ENCODE results near the gene BRSK2. TPM values are rescaled to one million over a fixed set of nuclear protein-coding genes. Genes with fewer than 3 reads are reported as not detected.

Gene BRSK2
- total and polyA plus RNA-seq, 2 of the 4 experiments (the other 2 are of a cell fraction), result 0.18 to 0.62 TPM

DNA sequence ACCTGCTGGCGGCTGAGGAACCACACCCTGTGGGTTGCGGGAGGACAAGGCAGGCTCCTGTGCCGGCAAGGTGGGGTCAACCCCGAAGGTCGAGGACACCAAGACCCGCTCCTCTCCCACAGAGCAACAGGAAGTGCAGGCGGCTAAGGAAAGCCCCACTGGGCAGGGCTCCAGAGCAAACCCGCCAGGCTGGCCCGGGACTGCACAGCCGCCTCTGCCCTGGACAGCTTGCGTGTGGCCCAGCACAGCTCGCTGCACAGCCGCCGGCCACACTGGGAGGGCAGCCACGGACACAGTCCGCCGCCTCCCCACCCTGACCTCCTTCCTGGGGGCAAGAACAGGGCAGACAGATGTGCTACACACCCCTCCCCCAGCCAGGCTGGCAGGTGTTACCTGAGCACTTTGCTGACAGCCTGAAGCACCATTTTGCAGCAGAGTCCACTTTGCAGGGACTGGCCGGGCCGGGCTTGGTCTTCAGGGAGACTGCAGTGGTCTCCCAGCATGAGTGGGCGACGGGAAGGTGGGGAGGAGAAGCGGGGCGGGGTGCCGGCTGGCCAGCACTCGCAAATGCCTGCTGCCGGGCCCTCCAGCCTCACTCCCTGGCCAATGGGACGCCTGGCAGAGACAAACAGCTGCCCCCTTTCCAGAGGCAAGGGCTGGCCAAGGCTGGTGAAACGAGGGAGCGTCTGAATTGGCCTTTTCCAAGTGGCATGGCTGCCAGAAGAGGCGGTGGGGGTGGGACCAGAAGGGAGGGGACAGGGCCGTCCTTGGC lies 96.5 kb downstream of the BRSK2 start, which contains the start of gene MOB2:
TSS of gene MOB2 (minus strand) at position 726 of the 772 bp plus-strand sequence. CDS start at position 503, 223 bp downstream.
- H2AK5ac ChIP-seq (ENCODE audit: low read depth, low read length), result no peak within 1 kb of the TSS
- POLR2A ChIA-PET (ENCODE audit: unreplicated experiment), result no interaction called here
- no peak within 1 kb of the TSS for H3K4me3 ChIP-seq (ENCODE audit: insufficient read depth, low read depth, low read length)
- no peak within 1 kb of the TSS for H2BK5ac ChIP-seq (ENCODE audit: low read depth, low read length, poor library complexity, severe bottlenecking)
- H3K14ac ChIP-seq (replicated peaks; ENCODE audit: low read depth, low read length), result no peak within 1 kb of the TSS
- no peak within 1 kb of the TSS for H2AFZ ChIP-seq (replicated peaks; ENCODE audit: low read length, poor library complexity)
- H3K9me1 ChIP-seq (ENCODE audit: insufficient read depth, low read length), result peaks cover 7% of the 10 kb centered on the region
- TF ChIP-seq CHD1 (IDR thresholded peaks at IDR 0.05; ENCODE audit: low read depth, low read length), result no peak
- TF ChIP-seq, protein P1, sequence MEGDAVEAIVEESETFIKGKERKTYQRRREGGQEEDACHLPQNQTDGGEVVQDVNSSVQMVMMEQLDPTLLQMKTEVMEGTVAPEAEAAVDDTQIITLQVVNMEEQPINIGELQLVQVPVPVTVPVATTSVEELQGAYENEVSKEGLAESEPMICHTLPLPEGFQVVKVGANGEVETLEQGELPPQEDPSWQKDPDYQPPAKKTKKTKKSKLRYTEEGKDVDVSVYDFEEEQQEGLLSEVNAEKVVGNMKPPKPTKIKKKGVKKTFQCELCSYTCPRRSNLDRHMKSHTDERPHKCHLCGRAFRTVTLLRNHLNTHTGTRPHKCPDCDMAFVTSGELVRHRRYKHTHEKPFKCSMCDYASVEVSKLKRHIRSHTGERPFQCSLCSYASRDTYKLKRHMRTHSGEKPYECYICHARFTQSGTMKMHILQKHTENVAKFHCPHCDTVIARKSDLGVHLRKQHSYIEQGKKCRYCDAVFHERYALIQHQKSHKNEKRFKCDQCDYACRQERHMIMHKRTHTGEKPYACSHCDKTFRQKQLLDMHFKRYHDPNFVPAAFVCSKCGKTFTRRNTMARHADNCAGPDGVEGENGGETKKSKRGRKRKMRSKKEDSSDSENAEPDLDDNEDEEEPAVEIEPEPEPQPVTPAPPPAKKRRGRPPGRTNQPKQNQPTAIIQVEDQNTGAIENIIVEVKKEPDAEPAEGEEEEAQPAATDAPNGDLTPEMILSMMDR (conservative IDR thresholded peaks at IDR 0.05; ENCODE audit: low read depth, low read length), result no peak
- no peak for TF ChIP-seq CEBPB (IDR thresholded peaks at IDR 0.05; ENCODE audit: low read depth, low read length)
- no peak for TF ChIP-seq POLR2A (IDR thresholded peaks at IDR 0.05; ENCODE audit: low read depth, low read length)
- no peak for TF ChIP-seq RAD21 (IDR thresholded peaks at IDR 0.05; ENCODE audit: low read length)
- no peak for TF ChIP-seq NFE2L2 (IDR thresholded peaks at IDR 0.05; ENCODE audit: low read depth, low read length)
- no peak for TF ChIP-seq MAZ (IDR thresholded peaks at IDR 0.05; ENCODE audit: borderline replicate concordance, low read depth, low read length)
- TF ChIP-seq RCOR1 (IDR thresholded peaks at IDR 0.05; ENCODE audit: insufficient replicate concordance, low read length), result no peak
- TF ChIP-seq SMC3 (IDR thresholded peaks at IDR 0.05; ENCODE audit: low read depth, low read length), result no peak
- TF ChIP-seq MXI1 (IDR thresholded peaks at IDR 0.05; ENCODE audit: borderline replicate concordance, low read depth, low read length), result no peak
- no peak for TF ChIP-seq BHLHE40 (IDR thresholded peaks at IDR 0.05; ENCODE audit: low read depth, low read length)
- H4K8ac ChIP-seq (ENCODE audit: low read depth in 2 of 2, low read length in 2 of 2), result no peak within 1 kb of the TSS
- no peak within 1 kb of the TSS for H3K4ac ChIP-seq (ENCODE audit: low read depth, low read length)
- no peak within 1 kb of the TSS for H3K4me2 ChIP-seq (ENCODE audit: low read depth, low read length)
- peak within 1 kb of the TSS; percentile 24 for H2AK9ac ChIP-seq (replicated peaks; ENCODE audit: low read depth, low read length, poor library complexity)
- intact Hi-C loops (cut with micrococcal nuclease), result no loop called here
- no peak within 1 kb of the TSS for H4K91ac ChIP-seq (ENCODE audit: insufficient read depth, low read depth, low read length)
- no peak within 1 kb of the TSS for H4K5ac ChIP-seq (ENCODE audit: low read depth, low read length)
- no peak within 1 kb of the TSS for H2BK15ac ChIP-seq (ENCODE audit: low read depth, low read length)
- H3K36me3 ChIP-seq (ENCODE audit: control insufficient read depth, insufficient read depth, low read length), result no peaks in the 10 kb centered on the region
- no peak within 1 kb of the TSS for H2BK20ac ChIP-seq (ENCODE audit: low read depth, low read length)
- H3K27me3 ChIP-seq (ENCODE audit: control insufficient read depth, insufficient read depth, low read length), result no peaks in the 10 kb centered on the region
- in situ Hi-C loops (cut with MboI; ENCODE audit: low sequenced_read_pairs), result no loop called here
- no TSS peak for BruUV-seq (replicated peaks)
- CTCF ChIA-PET, result no interaction called here
- H3K79me1 ChIP-seq (ENCODE audit: low read depth in 1 of 2, low read length in 2 of 2), result peaks cover 18 to 72% of the 10 kb centered on the region in 2 experiments
- no peak within 1 kb of the TSS for H2BK120ac ChIP-seq (ENCODE audit: low read depth, low read length)
- no peak within 1 kb of the TSS for H3K27ac ChIP-seq (ENCODE audit: insufficient read depth, low read length)
- H3K23ac ChIP-seq (ENCODE audit: low read depth, low read length), result no peak within 1 kb of the TSS
- DNase-seq (peak; percentile 4), ATAC-seq (ENCODE audit: low read depth) (no peak)
- dilution Hi-C loops (cut with HindIII; ENCODE audit: low sequenced_read_pairs, unreplicated experiment), result no loop called here
- peaks cover 4% of the 10 kb centered on the region; the same call in 1 of the 2 replicates for H3K4me1 ChIP-seq (ENCODE audit: control insufficient read depth, insufficient read depth, low read length)
- no peak within 1 kb of the TSS for H3K9ac ChIP-seq (ENCODE audit: low read depth, low read length)
- H3K9me3 ChIP-seq (ENCODE audit: control insufficient read depth, insufficient read depth, low read length), result no peaks in the 10 kb centered on the region
- no peak within 1 kb of the TSS for H3K18ac ChIP-seq (ENCODE audit: low read depth, low read length)
- 75% methylated on average over 4 of the region's 31 CpGs; no CpG with 5 or more reads in 1 of the 2 experiments for WGBS, 2 experiments (ENCODE audit: extremely low coverage in 2 of 2, insufficient read length in 1 of 2)
- H4K20me1 ChIP-seq (ENCODE audit: insufficient read depth, low read length), result peaks cover 88% of the 10 kb centered on the region
- H3K56ac ChIP-seq (ENCODE audit: extremely low read depth, insufficient read depth, low read length), result no peak within 1 kb of the TSS

Data from IMR-90 (cell line).